ENCODE data around the gene OR2A1.
"Not testable (repeated sequence)": the region's sequence is repeated elsewhere in the genome, so short reads cannot be mapped to it uniquely, and the experiment has no call there.

OR2A1 gene

DNA sequence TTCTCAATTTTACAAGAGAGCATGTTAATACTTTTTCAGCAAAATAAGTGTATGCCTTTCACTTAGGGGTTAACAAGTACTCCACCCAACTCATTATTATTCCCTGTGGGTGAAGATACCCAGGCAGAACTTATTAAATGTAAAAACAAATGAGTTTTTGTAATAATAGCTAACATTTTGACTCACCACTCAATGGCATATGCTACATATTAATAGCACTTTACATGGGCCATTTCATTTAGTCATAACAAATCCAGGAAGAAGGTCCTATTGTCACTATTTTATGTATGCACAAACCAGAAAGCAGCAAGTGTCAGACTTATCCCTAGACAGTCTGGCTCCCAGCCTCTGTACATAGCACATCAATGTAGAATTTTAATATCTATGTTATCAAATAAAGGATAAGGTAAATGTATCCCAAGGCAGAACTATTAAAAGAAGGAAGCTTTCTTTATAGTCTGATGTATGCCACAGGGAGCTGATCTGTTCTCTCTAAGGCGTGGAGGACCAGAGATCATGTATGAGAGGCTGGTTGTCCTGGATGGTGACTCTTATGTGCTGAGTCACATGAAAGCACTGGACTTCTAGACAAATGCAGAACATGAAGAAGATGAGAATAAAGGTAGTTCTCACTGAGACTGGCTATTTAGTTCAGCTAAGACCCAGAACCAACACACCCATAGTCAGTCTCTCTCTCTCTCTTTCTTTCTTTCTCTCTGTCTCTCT is 9.5 kb upstream of the OR2A1 start:
- H3K4me1 ChIP-seq (ENCODE audit: control insufficient read depth, insufficient read depth, low read depth, low read length); H3K23ac ChIP-seq (ENCODE audit: low read length in 2 of 2): not testable (repeated sequence)

DNA sequence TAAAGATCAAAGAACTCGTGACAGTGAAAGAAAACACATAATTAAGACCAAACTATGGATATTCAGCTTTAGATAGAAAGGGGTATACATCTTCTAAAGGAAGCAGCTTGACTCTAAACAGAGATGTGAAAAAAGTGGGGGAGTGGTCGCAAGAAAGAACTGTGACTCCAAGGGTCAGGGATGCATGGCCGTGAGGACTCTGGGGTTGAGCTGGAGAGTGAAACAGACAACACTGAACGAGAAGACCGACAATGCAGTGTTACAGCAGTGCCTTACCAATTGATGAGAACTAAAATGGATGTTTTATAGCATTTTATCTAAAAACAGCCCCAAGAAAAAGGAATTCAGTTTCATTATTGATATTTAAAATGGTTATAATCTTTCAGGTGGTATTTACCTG is 8.6 kb upstream of the OR2A1 start:
- H3K4me3 ChIP-seq (ENCODE audit: insufficient read depth in 1 of 2, low read depth in 1 of 2, low read length in 2 of 2); H3K36me3 ChIP-seq (ENCODE audit: control insufficient read depth in 1 of 2, insufficient read depth in 2 of 2, low read depth in 1 of 2, low read length in 2 of 2); H4K91ac ChIP-seq (ENCODE audit: low read length); H2BK12ac ChIP-seq (ENCODE audit: low read length in 2 of 2); H3K4me2 ChIP-seq (ENCODE audit: low read length, poor library complexity, severe bottlenecking); H3K18ac ChIP-seq (ENCODE audit: low read depth in 1 of 2, low read length in 2 of 2); H3K27ac ChIP-seq (ENCODE audit: low read length, poor library complexity, severe bottlenecking); H3K79me1 ChIP-seq (replicated peaks; ENCODE audit: low read length, poor library complexity, severe bottlenecking); H2BK120ac ChIP-seq (ENCODE audit: low read depth, low read length); H3K27me3 ChIP-seq (ENCODE audit: control insufficient read depth in 1 of 2, insufficient read depth in 1 of 2, low read length in 2 of 2); H2BK15ac ChIP-seq (ENCODE audit: low read depth, poor library complexity, severe bottlenecking); H3K14ac ChIP-seq (ENCODE audit: low read length in 2 of 2); H3K4ac ChIP-seq (ENCODE audit: low read depth in 1 of 2, low read length in 2 of 2); H3K9ac ChIP-seq (ENCODE audit: low read length); DNase-seq; H4K8ac ChIP-seq (ENCODE audit: low read length); H2AK5ac ChIP-seq (ENCODE audit: low read length, severe bottlenecking); H3K9me3 ChIP-seq (ENCODE audit: control insufficient read depth, low read length); H2BK5ac ChIP-seq (ENCODE audit: low read depth, low read length, poor library complexity, severe bottlenecking); H3K23ac ChIP-seq (ENCODE audit: low read length in 2 of 2); H2AFZ ChIP-seq (ENCODE audit: low read depth, low read length); H3K4me1 ChIP-seq (ENCODE audit: control insufficient read depth, insufficient read depth, low read depth, low read length): not testable (repeated sequence)
- no CpG with 5 or more reads among the region's 5 CpGs for WGBS

More for the DNA sequence above, 9.5 kb upstream of the OR2A1 start:
- H4K8ac ChIP-seq (ENCODE audit: low read length); H3K27me3 ChIP-seq (ENCODE audit: control insufficient read depth in 1 of 2, insufficient read depth in 1 of 2, low read length in 2 of 2); H3K79me1 ChIP-seq (replicated peaks; ENCODE audit: low read length, poor library complexity, severe bottlenecking); H2BK15ac ChIP-seq (ENCODE audit: low read depth, poor library complexity, severe bottlenecking); H3K14ac ChIP-seq (ENCODE audit: low read length in 2 of 2); H2BK120ac ChIP-seq (ENCODE audit: low read depth, low read length); H2AK5ac ChIP-seq (ENCODE audit: low read length, severe bottlenecking); H2BK5ac ChIP-seq (ENCODE audit: low read depth, low read length, poor library complexity, severe bottlenecking); H3K4me2 ChIP-seq (ENCODE audit: low read length, poor library complexity, severe bottlenecking); DNase-seq; H2BK12ac ChIP-seq (ENCODE audit: low read length in 2 of 2); H3K9ac ChIP-seq (ENCODE audit: low read length); H2AFZ ChIP-seq (ENCODE audit: low read depth, low read length); H3K18ac ChIP-seq (ENCODE audit: low read depth in 1 of 2, low read length in 2 of 2); H3K4me3 ChIP-seq (ENCODE audit: insufficient read depth in 1 of 2, low read depth in 1 of 2, low read length in 2 of 2); H3K27ac ChIP-seq (ENCODE audit: low read length, poor library complexity, severe bottlenecking); H3K36me3 ChIP-seq (ENCODE audit: control insufficient read depth in 1 of 2, insufficient read depth in 2 of 2, low read depth in 1 of 2, low read length in 2 of 2); H3K9me3 ChIP-seq (ENCODE audit: control insufficient read depth, low read length); H3K4ac ChIP-seq (ENCODE audit: low read depth in 1 of 2, low read length in 2 of 2); H4K91ac ChIP-seq (ENCODE audit: low read length): not testable (repeated sequence)
- no CpG with 5 or more reads among the region's 1 CpG for WGBS

DNA sequence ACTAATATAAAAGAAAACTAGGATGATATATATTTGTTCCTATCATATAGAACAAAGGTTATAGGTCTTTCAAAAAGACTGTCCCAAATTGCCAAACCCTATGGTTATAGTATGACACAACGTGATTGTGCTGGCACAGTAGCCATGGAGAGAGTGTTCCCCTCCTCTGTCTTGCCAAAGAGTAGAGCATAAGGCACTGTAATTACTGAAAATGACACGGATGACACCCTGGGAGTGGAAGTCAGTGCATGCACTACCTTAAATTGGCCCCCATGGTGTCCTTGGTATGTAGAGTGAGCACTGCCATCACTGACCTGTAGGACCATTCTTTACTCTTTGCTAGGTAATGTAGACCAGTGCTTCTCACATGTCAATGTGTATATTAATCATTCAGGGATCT is 7.1 kb upstream of the OR2A1 start:
- not testable (repeated sequence) for H2BK15ac ChIP-seq (ENCODE audit: low read depth, poor library complexity, severe bottlenecking); H3K27ac ChIP-seq (ENCODE audit: low read length, poor library complexity, severe bottlenecking); H3K4me1 ChIP-seq (ENCODE audit: control insufficient read depth, insufficient read depth, low read depth, low read length); H3K4me3 ChIP-seq (ENCODE audit: insufficient read depth in 1 of 2, low read depth in 1 of 2, low read length in 2 of 2); H2BK120ac ChIP-seq (ENCODE audit: low read depth, low read length); H3K36me3 ChIP-seq (ENCODE audit: control insufficient read depth in 1 of 2, insufficient read depth in 2 of 2, low read depth in 1 of 2, low read length in 2 of 2); H3K18ac ChIP-seq (ENCODE audit: low read depth in 1 of 2, low read length in 2 of 2); H3K79me1 ChIP-seq (replicated peaks; ENCODE audit: low read length, poor library complexity, severe bottlenecking); H2BK5ac ChIP-seq (ENCODE audit: low read depth, low read length, poor library complexity, severe bottlenecking); H3K14ac ChIP-seq (ENCODE audit: low read length in 2 of 2); H3K23ac ChIP-seq (ENCODE audit: low read length in 2 of 2); H3K9ac ChIP-seq (ENCODE audit: low read length); H3K4ac ChIP-seq (ENCODE audit: low read depth in 1 of 2, low read length in 2 of 2); H3K27me3 ChIP-seq (ENCODE audit: control insufficient read depth in 1 of 2, insufficient read depth in 1 of 2, low read length in 2 of 2); H2AFZ ChIP-seq (ENCODE audit: low read depth, low read length); DNase-seq; H2AK5ac ChIP-seq (ENCODE audit: low read length, severe bottlenecking); H3K4me2 ChIP-seq (ENCODE audit: low read length, poor library complexity, severe bottlenecking); H4K91ac ChIP-seq (ENCODE audit: low read length); H3K9me3 ChIP-seq (ENCODE audit: control insufficient read depth, low read length); H4K8ac ChIP-seq (ENCODE audit: low read length); H2BK12ac ChIP-seq (ENCODE audit: low read length in 2 of 2)
- whole genome bisulfite sequencing, result no CpG with 5 or more reads among the region's 2 CpGs

DNA sequence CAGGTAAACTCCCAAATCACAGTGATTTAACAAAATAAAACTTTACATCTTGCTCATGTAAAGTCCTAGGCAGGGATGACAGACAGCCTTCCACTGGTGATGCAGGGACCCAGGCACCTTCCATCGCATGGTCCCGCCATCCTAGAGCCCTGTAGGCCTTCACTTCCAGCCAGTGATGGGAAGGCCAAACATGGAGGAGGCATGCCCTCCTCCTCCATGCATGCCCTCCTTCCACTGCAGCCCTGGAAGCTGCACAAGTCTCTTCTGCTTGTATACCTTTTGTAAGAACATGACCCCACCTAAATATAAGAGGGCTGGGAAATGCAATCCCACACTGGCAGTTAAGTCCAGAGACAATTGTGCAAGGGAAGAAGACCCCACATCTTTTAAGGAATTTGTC is 2.5 kb upstream of the OR2A1 start:
- H2BK12ac ChIP-seq (ENCODE audit: low read length in 2 of 2); H2AK5ac ChIP-seq (ENCODE audit: low read length, severe bottlenecking); H3K79me1 ChIP-seq (replicated peaks; ENCODE audit: low read length, poor library complexity, severe bottlenecking); H3K27me3 ChIP-seq (ENCODE audit: control insufficient read depth in 1 of 2, insufficient read depth in 1 of 2, low read length in 2 of 2); H2BK120ac ChIP-seq (ENCODE audit: low read depth, low read length); H4K8ac ChIP-seq (ENCODE audit: low read length); H3K9me3 ChIP-seq (ENCODE audit: control insufficient read depth, low read length); H3K4me3 ChIP-seq (ENCODE audit: insufficient read depth in 1 of 2, low read depth in 1 of 2, low read length in 2 of 2); H3K23ac ChIP-seq (ENCODE audit: low read length in 2 of 2); H3K18ac ChIP-seq (ENCODE audit: low read depth in 1 of 2, low read length in 2 of 2); H3K9ac ChIP-seq (ENCODE audit: low read length); H3K27ac ChIP-seq (ENCODE audit: low read length, poor library complexity, severe bottlenecking); H3K14ac ChIP-seq (ENCODE audit: low read length in 2 of 2); H3K36me3 ChIP-seq (ENCODE audit: control insufficient read depth in 1 of 2, insufficient read depth in 2 of 2, low read depth in 1 of 2, low read length in 2 of 2); DNase-seq; H4K91ac ChIP-seq (ENCODE audit: low read length); H2AFZ ChIP-seq (ENCODE audit: low read depth, low read length); H3K4me1 ChIP-seq (ENCODE audit: control insufficient read depth, insufficient read depth, low read depth, low read length); H3K4me2 ChIP-seq (ENCODE audit: low read length, poor library complexity, severe bottlenecking); H2BK5ac ChIP-seq (ENCODE audit: low read depth, low read length, poor library complexity, severe bottlenecking); H2BK15ac ChIP-seq (ENCODE audit: low read depth, poor library complexity, severe bottlenecking); H3K4ac ChIP-seq (ENCODE audit: low read depth in 1 of 2, low read length in 2 of 2): not testable (repeated sequence)
- WGBS, result no CpG with 5 or more reads among the region's 2 CpGs

Data from mesenchymal stem cell (in vitro differentiated cells and primary cell).